HepG2 (cell line): ENCODE measurements around the gene MFF. TPM values are rescaled to one million over a fixed set of nuclear protein-coding genes. Genes with fewer than 3 reads are reported as not detected.

Experiments
- ATAC-seq: fragments of 200-7000 bp; cut with Tn5 transposase; 3 replicates; pipeline ENCODE4 v1.9.1; 2020; ENCODE audit warnings: mild to moderate bottlenecking, moderate library complexity
- BruUV-seq: library from RNA; stranded (reverse); fragments of 400-500 nt; replicated peaks from 2 replicates; lab custom pipeline; 2021; lab: Mats Ljungman, UMichigan
- CTCF ChIA-PET: fragments of 300-600 bp; formaldehyde crosslinking; extraction: SDS; loops from one replicate; lab custom pipeline; 2021; ENCODE audit warnings: low total read pairs, inconsistent platforms, low intra/inter-chr PET ratio; lab: Yijun Ruan, JAX
- POLR2A ChIA-PET: fragments of 350-600 bp; sonication (Branson Sonifier 250); formaldehyde crosslinking; loops from one replicate; lab custom pipeline; 2020; ENCODE audit warnings: antibody characterized with exemption, inconsistent platforms; lab: Yijun Ruan, JAX
- DNase-seq: peaks from one replicate; pipeline ENCODE4 v3.0.0-alpha.2; 2015; ENCODE audit warnings: low spot score
- FAIRE-seq: peaks from 3 replicates; lab custom pipeline; 2011; peaks lifted over from hg19 to GRCh38; lab: Jason Lieb, UNC
- H2AFZ ChIP-seq: one replicate; pipeline ENCODE4 v1.6.1; 2011; ENCODE audit warnings: low read length, inconsistent platforms
- H3K27ac ChIP-seq: fragments of 300-600 bp; 3 replicates; pipeline ENCODE4 v1.8.0; 2011; ENCODE audit warnings: mixed run types, mild to moderate bottlenecking, mixed read lengths, low read length, inconsistent platforms; ENCODE audit not compliant: insufficient read depth; ENCODE audit errors: extremely low read length
- H3K27me3 ChIP-seq, 2 experiments: fragments of 200-600 bp in 1 of 2; 2 replicates in 1 of 2; 3 replicates in 1 of 2; pipeline versions ENCODE4 v1.6.0 to v1.8.0; 2011; ENCODE audit warnings: low read length in 2 of 2, mild to moderate bottlenecking in 2 of 2, moderate library complexity in 2 of 2, inconsistent platforms in 1 of 2; ENCODE audit not compliant: insufficient read depth in 2 of 2, control insufficient read depth in 1 of 2
- H3K36me3 ChIP-seq, 2 experiments: fragments of 200-600 bp in 1 of 2; replicated peaks in 1 of 2; 2 replicates in 1 of 2; 3 replicates in 1 of 2; pipeline versions ENCODE4 v1.5.1 to v1.8.0; 2011; ENCODE audit warnings: low read length in 2 of 2, inconsistent platforms in 1 of 2; ENCODE audit not compliant: insufficient read depth in 2 of 2, control insufficient read depth in 1 of 2
- H3K4me1 ChIP-seq: 2 replicates; pipeline ENCODE4 v1.5.1; 2012; ENCODE audit warnings: low read length, inconsistent platforms; ENCODE audit not compliant: insufficient read depth
- H3K4me2 ChIP-seq: 2 replicates; pipeline ENCODE4 v1.6.0; 2011; ENCODE audit warnings: low read depth, low read length, inconsistent platforms
- H3K4me3 ChIP-seq, 3 experiments: fragments of 200-600 bp in 1 of 3; sonication (generic), shearing (Covaris generic) in 1 of 3; replicated peaks in 1 of 3; 2 replicates each; pipeline ENCODE4 v1.5.1; 2011 to 2016; ENCODE audit warnings: low read length in 3 of 3, inconsistent platforms in 2 of 3, low read depth in 2 of 3, mild to moderate bottlenecking in 2 of 3, control low read depth in 1 of 3, mixed read lengths in 1 of 3; ENCODE audit not compliant: insufficient read depth in 1 of 3
- H3K79me2 ChIP-seq: one replicate; pipeline ENCODE4 v1.6.1; 2011; ENCODE audit warnings: low read length, inconsistent platforms; ENCODE audit not compliant: insufficient read depth
- H3K9ac ChIP-seq: 2 replicates; pipeline ENCODE4 v1.6.0; 2011; ENCODE audit warnings: mild to moderate bottlenecking, low read depth, low read length, inconsistent platforms; ENCODE audit not compliant: insufficient read depth
- H3K9me3 ChIP-seq: 2 replicates; pipeline ENCODE4 v1.5.1; 2012; ENCODE audit warnings: mild to moderate bottlenecking, low read length
- H4K20me1 ChIP-seq: 2 replicates; pipeline ENCODE4 v1.6.0; 2011; ENCODE audit warnings: inconsistent platforms, mild to moderate bottlenecking, low read length, moderate library complexity; ENCODE audit not compliant: insufficient read depth
- ATF7 ChIP-seq, 2 experiments: fragments of 450-650 bp in 1 of 2; sonication (generic) in 1 of 2; formaldehyde crosslinking in 1 of 2; IDR thresholded peaks; 2 replicates each; pipeline versions ENCODE4 v1.4.0 to v1.6.1; 2016 to 2020; ENCODE audit warnings: antibody characterized with exemption in 1 of 2, mild to moderate bottlenecking in 1 of 2, missing genetic modification reagents in 1 of 2
- GABPB1 ChIP-seq: IDR thresholded peaks from 2 replicates; pipeline ENCODE4 v1.6.1; 2016; ENCODE audit warnings: mild to moderate bottlenecking, missing genetic modification reagents, moderate library complexity, missing compliant biosample characterization
- IRF1 ChIP-seq: sonication (generic); formaldehyde crosslinking; IDR thresholded peaks from 2 replicates; pipeline ENCODE4 v1.4.0; 2020; ENCODE audit warnings: low read depth, mild to moderate bottlenecking, missing genetic modification reagents
- KLF12 ChIP-seq: sonication (generic); formaldehyde crosslinking; IDR thresholded peaks from 2 replicates; pipeline ENCODE4 v1.4.0; 2020; ENCODE audit warnings: missing genetic modification reagents, borderline replicate concordance
- NBN ChIP-seq: fragments of 450-650 bp; conservative IDR thresholded peaks from 2 replicates; pipeline ENCODE4 v1.6.1; 2017
- NRL ChIP-seq: sonication (generic); formaldehyde crosslinking; IDR thresholded peaks from 2 replicates; pipeline ENCODE4 v1.5.0; 2020; ENCODE audit warnings: missing genetic modification reagents, mild to moderate bottlenecking, moderate library complexity, borderline replicate concordance
- RFX5 ChIP-seq: IDR thresholded peaks from 2 replicates; pipeline ENCODE4 v1.6.1; 2011; ENCODE audit warnings: low read depth, low read length, improper control_type of control experiment
- SRSF1 ChIP-seq: fragments of 200-400 bp; formaldehyde crosslinking; optimal IDR thresholded peaks from 2 replicates; pipeline ENCODE3; 2017; ENCODE audit warnings: mild to moderate bottlenecking, low read depth, low read length, moderate library complexity
- TARDBP ChIP-seq: sonication (generic); formaldehyde crosslinking; IDR thresholded peaks from 2 replicates; pipeline ENCODE4 v1.8.0; 2022; ENCODE audit warnings: mild to moderate bottlenecking, missing genetic modification reagents
- ZNF790 ChIP-seq: sonication (generic); formaldehyde crosslinking; IDR thresholded peaks from 2 replicates; pipeline ENCODE4 v1.8.0; 2022; ENCODE audit warnings: missing genetic modification reagents, mild to moderate bottlenecking, borderline replicate concordance
- WGBS: methylation state at CpG from one replicate; pipeline ENCODE4 v1.1.6; 2017; ENCODE audit warnings: low lambda C conversion rate; 5-methylcytosine and 5-hydroxymethylcytosine counted together
- in situ Hi-C: cut with HindIII; loops from 2 replicates; pipeline ENCODE4 v1.10.0; 2017; ENCODE audit warnings: low pct_unique_long_range_greater_than_20kb; ENCODE audit not compliant: extremely low pct_ligation_motif_present
- intact Hi-C: fragments of 100-400 bp; cut with micrococcal nuclease; formaldehyde crosslinking; loops from one replicate; pipeline ENCODE4 v1.10.0; 2022; ENCODE audit not compliant: unreplicated experiment
- polyA plus RNA-seq, 8 experiments: library from polyadenylated mRNA; depleted of rRNA in 3 of 8; stranded (reverse) in 7 of 8; unstranded in 1 of 8; fragments of >200 nt; fragmentation: Illumina TruSeq in 4 of 8; extraction: Trizol in 4 of 8; gene quantifications; 2 replicates each; pipeline versions ENCODE4 v1.2.1 to v1.2.3, GENCODE V29; 2011 to 2016; ENCODE audit warnings: low read depth in 4 of 8, missing spikeins in 1 of 8, mixed read lengths in 1 of 8; ENCODE audit not compliant: insufficient read depth in 1 of 8
- total RNA-seq, 5 experiments: library from RNA; depleted of rRNA; stranded (reverse); fragments of >200 nt; fragmentation: Illumina TruSeq; extraction: Trizol; gene quantifications; 2 replicates each; pipeline ENCODE4 v1.2.3, GENCODE V29; 2016; ENCODE audit warnings: low read depth in 1 of 5

Gene MFF
- total and polyA plus RNA-seq, 2 of the 13 experiments (the other 11 are each of a cell fraction or from before 2014, with no cell fraction given), result 81.9 to 156 TPM

- TF ChIP-seq NBN (no peak), GABPB1 (CRISPR knock-in tag) (no peak), ZNF790 (CRISPR knock-in tag) (no peak)
Measured at GRCh38 chr2:227376656-227377396, 51.8 kb downstream of the MFF start (continued).

- H3K9ac ChIP-seq, result no peak overlapping the region
- ATAC-seq (peak; percentile 35; the same call in 2 of the 3 replicates), FAIRE-seq (no peak), DNase-seq (no peak)
- intact Hi-C loops (no loop called here), in situ Hi-C loops (no loop called here)
- TF ChIP-seq ATF7 (IDR thresholded peaks at IDR 0.05) (peak; percentile 49; the same call in 1 of the 2 replicates), ATF7 (CRISPR knock-in tag; IDR thresholded peaks at IDR 0.05) (no peak), TARDBP (CRISPR knock-in tag) (no peak), SRSF1 (no peak), KLF12 (CRISPR knock-in tag) (no peak), NRL (no peak), IRF1 (no peak), RFX5 (no peak)
- no peak overlapping the region for H3K4me3 ChIP-seq
- WGBS, result 38% methylated on average over 8 of the region's 8 CpGs
- no TSS peak for BruUV-seq
- ChIA-PET POLR2A (no interaction called here), CTCF (no interaction called here)
- no peak overlapping the region for H3K27ac ChIP-seq
- H2AFZ ChIP-seq, result no peak overlapping the region
- no peak overlapping the region for H3K4me2 ChIP-seq
- no peaks in the 10 kb centered on the region for H4K20me1 ChIP-seq
- no peaks in the 10 kb centered on the region for H3K4me1 ChIP-seq
- no peaks in the 10 kb centered on the region for H3K36me3 ChIP-seq
- H3K27me3 ChIP-seq, result 0 out of 5 replicates have a peak, but pooled peaks cover 0 to 4% of the 10 kb centered on the region in 2 experiments
- no peaks in the 10 kb centered on the region for H3K79me2 ChIP-seq
- no peaks in the 10 kb centered on the region for H3K9me3 ChIP-seq
Measured at GRCh38 chr2:227377467-227378351, 52.7 kb downstream of the MFF start.
